Suprapubic skin (tissue), 4 donors: Measurements from ENCODE around the gene PTGIS. TPM values are rescaled to one million over a fixed set of nuclear protein-coding genes. Genes with fewer than 3 reads are reported as not detected.

ENCODE experiments used
- DNase-seq, 2 donors: peaks; one replicate each; pipeline ENCODE4 v3.0.0-alpha.2; 2019; ENCODE audit warnings: low spot score in 2 of 2
- H3K27ac ChIP-seq: fragments of 200-600 bp; sonication (generic); one replicate; pipeline ENCODE4 v1.5.1; 2019
- H3K27me3 ChIP-seq: fragments of 200-600 bp; sonication (generic); one replicate; pipeline ENCODE4 v1.5.1; 2019
- H3K36me3 ChIP-seq: fragments of 200-600 bp; sonication (generic); one replicate; pipeline ENCODE4 v1.5.1; 2019
- H3K4me1 ChIP-seq: fragments of 200-600 bp; sonication (generic); one replicate; pipeline ENCODE4 v1.5.1; 2019
- H3K4me3 ChIP-seq: fragments of 200-600 bp; sonication (generic); one replicate; pipeline ENCODE4 v1.5.1; 2019; ENCODE audit warnings: mild to moderate bottlenecking
- H3K9me3 ChIP-seq: fragments of 200-600 bp; sonication (generic); one replicate; pipeline ENCODE4 v1.5.1; 2019
- EP300 ChIP-seq: sonication (generic); formaldehyde crosslinking; IDR thresholded peaks from one replicate; pipeline ENCODE4 v1.6.1; 2017; ENCODE audit warnings: antibody characterized with exemption
- POLR2A ChIP-seq, 2 donors: fragments of 450-650 bp; IDR thresholded peaks; one replicate each; pipeline ENCODE4 v1.6.1; 2017; ENCODE audit warnings: antibody characterized with exemption in 2 of 2, mild to moderate bottlenecking in 2 of 2, moderate library complexity in 2 of 2
- POLR2AphosphoS5 ChIP-seq, 3 donors: sonication (generic); formaldehyde crosslinking; IDR thresholded peaks; one replicate each; pipeline ENCODE4 v1.6.1; 2017; ENCODE audit warnings: antibody characterized with exemption in 3 of 3
- WGBS: methylation state at CpG from one replicate; pipeline ENCODE4 v1.1.5; 2018; 5-methylcytosine and 5-hydroxymethylcytosine counted together
- total RNA-seq, 4 donors: library from RNA; depleted of rRNA; stranded (reverse); fragments of >200 nt; gene quantifications; one replicate each; pipeline ENCODE4 v1.1.0, GENCODE V29; 2016
- TF ChIP-seq, protein P1 (sequence below), 2 donors: fragments of 200-600 bp in 1 of 2; fragments of 450-650 bp in 1 of 2; sonication (generic) in 1 of 2; IDR thresholded peaks; one replicate each; pipeline ENCODE4 v1.5.1; 2016 to 2019; ENCODE audit warnings: antibody characterized with exemption in 2 of 2, mild to moderate bottlenecking in 1 of 2, moderate library complexity in 1 of 2

The PTGIS gene
- total RNA-seq, 4 donors from 2014 or later = 4.3 to 14.4 (median 7.0) TPM

DNA sequence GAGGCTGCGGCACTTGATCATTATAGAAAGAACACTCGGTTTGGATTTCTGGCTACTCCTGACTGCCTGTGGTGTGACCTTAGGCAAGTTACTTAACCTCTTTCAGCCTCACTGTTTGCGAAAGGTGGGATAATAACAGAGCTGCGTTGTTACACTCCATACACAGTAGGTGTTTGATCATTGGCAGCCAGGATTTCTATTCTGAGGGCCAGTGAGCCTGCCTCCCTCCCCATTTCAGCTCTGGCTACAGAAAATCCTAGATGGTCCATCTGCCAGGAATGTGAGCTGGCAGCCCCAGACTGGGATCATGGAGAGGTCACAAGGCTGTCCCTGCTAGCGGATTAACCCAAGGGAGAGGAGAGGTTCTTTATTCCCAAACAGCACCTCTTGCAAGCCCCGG, 88.2 kb downstream of the PTGIS start:
- H3K4me1 ChIP-seq = peaks cover 25% of the 10 kb centered on the region
- no peak overlapping the region for H3K27ac ChIP-seq
- H3K9me3 ChIP-seq = no peaks in the 10 kb centered on the region
- DNase-seq = no peak
- WGBS = 75% methylated on average over 6 of the region's 6 CpGs
- H3K36me3 ChIP-seq = no peaks in the 10 kb centered on the region
- H3K27me3 ChIP-seq = peaks cover 30% of the 10 kb centered on the region
- H3K4me3 ChIP-seq = no peak overlapping the region
- TF ChIP-seq POLR2AphosphoS5 (IDR thresholded peaks at IDR 0.05) = no peak
- no peak for TF ChIP-seq EP300
- TF ChIP-seq POLR2A (IDR thresholded peaks at IDR 0.05) = no peak
- TF ChIP-seq, protein P1, sequence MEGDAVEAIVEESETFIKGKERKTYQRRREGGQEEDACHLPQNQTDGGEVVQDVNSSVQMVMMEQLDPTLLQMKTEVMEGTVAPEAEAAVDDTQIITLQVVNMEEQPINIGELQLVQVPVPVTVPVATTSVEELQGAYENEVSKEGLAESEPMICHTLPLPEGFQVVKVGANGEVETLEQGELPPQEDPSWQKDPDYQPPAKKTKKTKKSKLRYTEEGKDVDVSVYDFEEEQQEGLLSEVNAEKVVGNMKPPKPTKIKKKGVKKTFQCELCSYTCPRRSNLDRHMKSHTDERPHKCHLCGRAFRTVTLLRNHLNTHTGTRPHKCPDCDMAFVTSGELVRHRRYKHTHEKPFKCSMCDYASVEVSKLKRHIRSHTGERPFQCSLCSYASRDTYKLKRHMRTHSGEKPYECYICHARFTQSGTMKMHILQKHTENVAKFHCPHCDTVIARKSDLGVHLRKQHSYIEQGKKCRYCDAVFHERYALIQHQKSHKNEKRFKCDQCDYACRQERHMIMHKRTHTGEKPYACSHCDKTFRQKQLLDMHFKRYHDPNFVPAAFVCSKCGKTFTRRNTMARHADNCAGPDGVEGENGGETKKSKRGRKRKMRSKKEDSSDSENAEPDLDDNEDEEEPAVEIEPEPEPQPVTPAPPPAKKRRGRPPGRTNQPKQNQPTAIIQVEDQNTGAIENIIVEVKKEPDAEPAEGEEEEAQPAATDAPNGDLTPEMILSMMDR (IDR thresholded peaks at IDR 0.05) = no peak

DNA sequence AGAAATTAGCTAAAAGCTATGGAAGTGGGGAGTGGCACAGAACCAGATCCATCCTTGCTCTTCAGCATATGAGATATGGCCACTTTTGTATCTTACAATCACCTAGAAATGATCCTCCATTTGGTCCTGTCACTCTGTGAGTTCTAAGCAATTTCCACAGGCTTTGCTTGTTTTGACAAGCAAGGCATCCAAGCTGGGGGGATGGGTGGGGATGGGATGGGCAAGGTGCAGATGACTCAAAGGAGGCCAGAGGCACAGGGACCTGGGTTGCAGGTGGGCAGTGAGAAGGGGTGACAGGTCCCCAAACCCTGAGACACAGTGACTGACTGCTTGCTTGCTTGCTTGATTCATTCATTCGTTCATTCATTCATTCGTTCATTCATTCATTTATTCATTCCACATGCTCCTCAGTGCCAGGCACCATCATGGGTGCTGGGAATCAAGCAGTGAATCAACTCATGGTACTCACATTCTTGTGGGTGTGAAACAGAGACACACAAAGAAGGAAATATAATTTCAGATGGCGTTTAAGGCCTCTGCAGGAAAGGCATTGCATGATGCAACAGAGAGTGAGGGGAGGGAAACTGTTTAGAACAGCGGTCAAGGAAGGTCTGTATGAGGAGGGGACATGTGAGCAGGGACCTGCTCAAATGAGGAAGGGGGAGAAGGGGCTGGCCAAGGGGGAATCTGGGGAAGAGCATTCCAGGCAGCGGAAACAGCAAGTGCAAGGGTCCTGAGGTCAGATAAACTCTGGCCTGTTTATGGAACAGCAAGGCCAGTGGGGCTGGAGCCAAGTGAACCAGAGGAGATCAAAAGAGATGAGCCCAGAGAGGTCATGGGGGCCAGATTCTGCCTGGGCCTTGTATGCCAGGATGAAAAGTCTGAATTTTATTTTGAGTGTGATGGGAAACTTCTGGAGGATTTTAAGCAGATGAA, 88.9 kb downstream of the PTGIS start:
- H3K36me3 ChIP-seq = no peaks in the 10 kb centered on the region
- TF ChIP-seq EP300 = no peak
- TF ChIP-seq POLR2A (IDR thresholded peaks at IDR 0.05) = no peak
- TF ChIP-seq POLR2AphosphoS5 (IDR thresholded peaks at IDR 0.05) = no peak
- TF ChIP-seq, protein P1 (IDR thresholded peaks at IDR 0.05) = no peak
- H3K4me1 ChIP-seq = peaks cover 18% of the 10 kb centered on the region
- H3K27me3 ChIP-seq = peaks cover 26% of the 10 kb centered on the region
- H3K27ac ChIP-seq = no peak overlapping the region
- H3K9me3 ChIP-seq = no peaks in the 10 kb centered on the region
- DNase-seq = no peak
- H3K4me3 ChIP-seq = no peak overlapping the region
- 87% methylated on average over 5 of the region's 5 CpGs for WGBS

DNA sequence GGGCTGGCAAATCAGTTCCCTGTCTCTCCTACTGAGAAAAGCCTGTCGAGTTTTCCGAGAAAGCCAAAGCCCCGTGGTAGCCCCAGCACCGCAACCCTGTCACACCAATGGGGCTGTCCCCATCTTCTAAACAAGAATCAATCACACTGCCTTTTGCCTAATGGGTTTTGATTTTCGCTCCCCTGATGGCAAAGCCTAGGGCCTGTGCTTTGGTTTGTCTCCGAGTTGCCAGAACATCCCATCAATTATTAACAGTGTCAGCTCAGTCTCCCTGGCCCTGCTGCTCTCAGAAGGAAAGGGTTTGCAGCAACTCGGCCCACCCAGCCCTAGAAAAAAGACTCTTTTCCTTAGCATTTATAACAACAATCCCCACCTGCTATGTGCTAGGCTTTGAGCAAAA, 89.7 kb downstream of the PTGIS start:
- H3K9me3 ChIP-seq = no peaks in the 10 kb centered on the region
- WGBS = 75% methylated on average over 7 of the region's 7 CpGs
- H3K27ac ChIP-seq = no peak overlapping the region
- no peaks in the 10 kb centered on the region for H3K36me3 ChIP-seq
- TF ChIP-seq POLR2A (IDR thresholded peaks at IDR 0.05) = no peak
- TF ChIP-seq, protein P1 (IDR thresholded peaks at IDR 0.05) = no peak
- no peak for DNase-seq
- peaks cover 12% of the 10 kb centered on the region for H3K4me1 ChIP-seq
- H3K4me3 ChIP-seq = no peak overlapping the region
- H3K27me3 ChIP-seq = peaks cover 20% of the 10 kb centered on the region

DNA sequence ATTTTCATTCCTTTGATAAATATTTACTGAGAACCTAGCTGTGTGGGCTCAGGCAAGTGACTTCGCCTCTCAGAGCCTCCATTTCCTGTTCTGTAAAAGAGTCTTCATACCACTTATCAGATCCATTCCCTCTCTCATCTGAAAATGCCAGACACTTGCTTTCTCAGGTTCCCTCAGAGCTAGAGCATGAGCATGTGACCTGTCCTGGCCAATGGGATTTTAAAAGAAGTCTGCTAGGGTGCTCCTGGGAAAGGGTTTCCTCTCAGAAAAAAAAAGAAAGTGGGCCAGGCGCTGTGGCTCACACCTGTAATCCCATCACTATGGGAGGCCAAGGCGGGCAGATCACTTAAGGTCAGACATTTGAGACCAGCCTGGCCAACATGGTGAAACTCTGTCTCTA, 90.7 kb downstream of the PTGIS start:
- no peak overlapping the region for H3K4me3 ChIP-seq
- H3K36me3 ChIP-seq = no peaks in the 10 kb centered on the region
- H3K27me3 ChIP-seq = peaks cover 9% of the 10 kb centered on the region
- no peak overlapping the region for H3K27ac ChIP-seq
- no peak for DNase-seq
- WGBS = 91% methylated on average over 3 of the region's 3 CpGs
- TF ChIP-seq POLR2A (IDR thresholded peaks at IDR 0.05) (no peak), EP300 (no peak), POLR2AphosphoS5 (IDR thresholded peaks at IDR 0.05) (no peak)
- TF ChIP-seq, protein P1 (IDR thresholded peaks at IDR 0.05) = no peak
- H3K9me3 ChIP-seq = no peaks in the 10 kb centered on the region
- H3K4me1 ChIP-seq = peaks cover 2% of the 10 kb centered on the region

DNA sequence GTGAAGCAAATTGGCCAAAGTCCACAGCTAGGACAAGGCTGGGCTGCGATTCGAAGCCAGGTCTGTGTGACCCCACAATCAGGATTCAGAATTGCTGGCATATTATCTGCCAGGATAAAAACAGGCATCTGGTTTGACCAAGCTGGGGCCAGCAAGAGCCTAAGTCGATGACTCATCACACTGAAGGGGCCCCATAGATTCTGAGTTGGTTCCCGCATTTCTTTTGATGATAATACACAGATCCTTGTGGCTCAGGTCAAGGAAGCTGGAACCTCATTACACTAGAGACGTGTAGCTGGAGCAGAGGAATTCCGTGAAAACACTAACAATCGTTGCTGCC, 92.0 kb downstream of the PTGIS start:
- Histone ChIP-seq H3K36me3 (no peaks in the 10 kb centered on the region), H3K4me3 (no peak overlapping the region), H3K27ac (no peak overlapping the region), H3K4me1 (no peaks in the 10 kb centered on the region), H3K9me3 (no peaks in the 10 kb centered on the region), H3K27me3 (peaks cover 8% of the 10 kb centered on the region)
- WGBS = 88% methylated on average over 7 of the region's 7 CpGs
- TF ChIP-seq, protein P1 (IDR thresholded peaks at IDR 0.05) = no peak
- no peak for TF ChIP-seq EP300
- TF ChIP-seq POLR2A (IDR thresholded peaks at IDR 0.05) = no peak
- no peak for TF ChIP-seq POLR2AphosphoS5 (IDR thresholded peaks at IDR 0.05)
- DNase-seq = no peak
